ENCODE data around the gene FHL2.

FHL2 gene

DNA sequence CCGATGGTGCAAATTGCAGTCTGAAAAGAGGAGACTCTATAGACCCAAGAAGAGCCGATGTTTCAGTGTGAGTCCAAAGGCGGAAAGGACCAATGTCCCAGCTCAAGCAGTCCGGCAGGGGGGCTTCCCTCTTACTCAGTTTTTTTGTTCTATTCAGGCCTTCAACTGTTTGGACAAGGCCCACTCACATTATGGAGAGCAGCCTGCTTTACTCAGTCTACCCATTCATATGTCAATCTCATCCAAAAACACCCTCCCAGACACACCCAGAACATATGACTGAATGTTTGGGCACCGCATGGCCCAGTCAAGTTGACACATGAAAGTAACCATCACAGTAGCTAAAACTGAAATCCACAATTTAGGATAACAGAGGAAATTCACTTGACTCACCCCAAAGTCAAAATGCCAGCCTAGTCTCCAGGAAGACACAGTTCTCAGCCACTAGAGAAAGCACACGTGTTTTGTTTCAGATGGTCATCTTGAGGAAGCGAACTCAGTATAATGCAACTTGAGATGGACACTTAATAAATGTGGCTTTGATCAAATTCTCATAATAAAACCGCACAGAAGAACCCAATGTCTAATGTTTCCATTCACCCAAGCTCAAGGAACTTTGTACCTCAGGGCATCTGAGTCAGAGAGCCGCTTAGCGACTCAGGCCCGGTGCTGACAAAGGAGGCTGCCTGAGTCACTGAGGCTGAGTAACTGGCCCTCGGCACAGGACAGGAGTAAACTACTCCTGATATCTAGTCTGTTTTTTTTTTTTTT is 2.4 kb downstream of the FHL2 start:
- peak; percentile 42 for DNase-seq

DNA sequence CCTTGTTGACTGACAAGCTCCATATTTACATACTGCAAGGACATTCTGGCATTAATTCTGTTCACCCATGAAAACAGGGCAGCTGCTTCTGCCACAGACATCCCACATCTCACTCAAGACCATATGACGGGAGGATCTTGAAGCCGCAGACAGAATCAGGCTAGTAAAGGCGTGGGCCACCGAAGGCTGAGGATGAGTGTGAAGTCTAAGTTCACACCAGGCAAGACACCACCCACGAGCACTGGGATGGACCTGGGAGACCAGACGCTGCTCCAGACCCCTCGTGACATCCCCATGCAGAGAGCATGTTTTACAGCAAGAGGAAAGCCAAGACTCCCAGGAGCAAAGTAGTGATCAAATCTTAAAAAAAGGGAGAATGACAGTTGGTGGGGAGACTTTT is 3.2 kb downstream of the FHL2 start:
- no peak for DNase-seq

DNA sequence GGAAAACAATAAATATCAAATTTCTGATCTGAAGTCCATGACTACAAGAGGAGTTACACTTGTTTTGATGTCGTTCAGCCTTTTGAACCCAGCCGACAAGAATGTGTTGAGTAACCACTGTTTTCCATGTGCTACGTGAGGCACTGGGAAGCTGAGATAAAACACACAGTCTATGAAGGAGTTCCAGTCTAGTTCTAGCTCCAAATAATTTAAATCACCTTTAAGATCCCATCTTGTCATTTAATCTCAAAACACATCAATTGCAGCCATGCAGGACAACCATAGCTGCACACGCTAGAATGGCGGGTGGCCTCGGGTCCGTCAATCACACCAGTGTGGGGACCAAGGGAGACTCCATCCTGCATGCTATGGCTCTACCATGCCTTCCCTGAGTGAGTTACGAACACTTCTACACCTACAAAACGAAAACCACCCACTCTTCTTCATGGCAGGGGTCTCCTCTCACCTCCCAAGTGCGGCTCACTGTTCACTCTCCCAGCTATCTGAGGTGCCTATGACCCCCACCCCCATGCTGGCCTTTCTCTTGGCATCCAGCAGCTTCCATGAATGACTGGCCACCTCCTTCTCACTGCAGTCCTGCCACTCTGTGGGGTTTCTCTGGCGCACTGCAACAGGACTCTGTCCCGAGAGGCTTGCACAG is 3.8 kb downstream of the FHL2 start:
- no peak for DNase-seq

DNA sequence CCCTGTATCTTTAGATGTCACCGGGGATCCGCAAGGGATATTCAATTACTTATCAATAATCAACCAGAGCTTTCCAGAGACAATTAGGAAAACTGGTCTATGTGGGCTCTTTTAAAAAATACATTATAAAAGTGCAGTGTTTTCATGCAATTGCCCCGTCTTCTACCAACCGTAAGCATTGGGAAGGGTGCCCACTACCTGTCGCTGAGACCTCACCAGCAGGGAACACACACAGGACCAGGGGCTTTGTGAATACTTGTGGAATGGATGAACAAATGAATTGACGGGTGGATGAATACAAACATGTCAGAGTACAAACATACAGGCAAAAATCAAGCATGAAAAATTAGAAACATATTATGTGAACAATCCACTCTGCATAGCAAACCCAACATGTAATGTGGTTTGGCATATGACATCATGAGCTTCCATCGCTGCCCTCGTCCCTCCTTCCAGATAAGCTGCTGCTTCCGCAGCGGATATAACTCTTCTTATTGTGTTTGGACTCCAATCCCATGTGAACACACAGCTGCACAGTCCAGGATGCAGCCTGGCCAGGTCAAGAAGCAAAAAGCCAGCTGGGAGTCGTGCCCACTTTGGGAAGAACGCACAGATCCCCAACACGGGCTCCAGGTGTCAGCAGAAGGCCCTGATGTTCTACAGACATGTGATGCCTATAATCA is 5.3 kb downstream of the FHL2 start:
- no peak for DNase-seq

DNA sequence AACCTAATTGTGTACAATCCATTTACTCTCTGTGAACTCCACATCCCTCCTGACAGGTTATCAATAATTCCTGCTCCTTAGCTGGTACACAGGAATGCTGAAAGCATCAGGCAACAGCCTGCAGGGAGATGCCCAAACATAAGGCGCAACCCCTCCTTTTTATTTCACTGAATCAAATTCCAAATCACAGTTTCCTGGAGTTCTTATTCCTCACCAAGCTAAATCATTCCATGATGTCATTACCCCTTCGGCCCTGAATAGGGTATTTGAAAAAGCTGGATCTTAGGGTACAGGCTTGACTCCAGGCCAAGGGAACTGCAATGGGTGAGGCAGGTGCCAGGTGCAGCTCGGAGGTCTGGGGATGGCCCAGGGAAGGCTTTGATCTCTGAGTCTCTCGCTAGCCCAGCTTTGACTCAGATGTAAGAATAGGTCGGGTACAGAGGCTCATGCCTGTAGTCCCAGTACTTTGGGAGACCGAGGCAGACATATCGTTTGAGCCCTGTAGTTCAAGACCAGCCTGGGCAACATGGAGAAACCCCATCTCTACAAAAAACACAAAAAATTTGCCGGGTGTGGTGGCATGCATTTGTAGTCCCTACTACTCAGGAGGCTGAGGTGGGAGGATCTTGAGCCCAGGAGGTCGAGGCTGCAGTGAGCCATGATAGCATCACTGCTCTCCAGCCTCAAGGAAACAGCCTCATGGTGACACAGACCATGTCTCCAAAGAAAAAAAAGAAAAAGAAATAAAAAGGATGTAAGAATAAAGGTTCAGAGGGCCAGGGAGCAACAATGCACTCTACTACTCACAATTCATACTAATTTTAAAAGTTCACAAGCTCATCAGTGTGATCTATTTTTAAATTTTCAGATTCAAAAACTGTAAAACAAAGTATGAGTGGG is 6.8 kb downstream of the FHL2 start:
- DNase-seq = no peak

DNA sequence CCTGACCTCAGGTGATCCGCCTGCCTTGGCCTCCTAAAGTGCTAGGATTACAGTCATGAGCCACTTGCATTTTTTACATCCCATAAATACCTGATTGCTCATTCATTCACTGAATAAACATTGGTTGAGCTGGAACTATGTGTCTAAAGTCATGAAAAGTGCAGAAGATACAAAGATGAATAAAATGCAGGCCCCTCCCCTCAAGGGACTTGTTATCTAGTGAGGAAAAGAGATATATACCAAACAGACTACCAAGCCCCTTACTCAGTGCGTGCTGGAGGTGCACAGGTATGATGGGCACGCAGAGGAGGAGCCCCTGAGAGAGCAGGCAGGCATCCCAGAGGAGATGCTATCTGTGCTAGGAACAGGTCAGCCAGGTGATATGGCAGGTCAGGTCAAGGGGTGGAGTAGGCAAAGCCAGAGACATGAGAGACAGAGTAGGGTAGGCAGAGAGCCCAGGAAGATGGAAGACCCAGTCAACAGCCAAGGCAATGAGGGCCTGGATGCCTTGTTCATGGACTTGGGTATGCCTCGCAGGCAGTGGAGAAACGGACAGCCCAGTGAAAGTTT is 7.7 kb downstream of the FHL2 start:
- no peak for DNase-seq

DNA sequence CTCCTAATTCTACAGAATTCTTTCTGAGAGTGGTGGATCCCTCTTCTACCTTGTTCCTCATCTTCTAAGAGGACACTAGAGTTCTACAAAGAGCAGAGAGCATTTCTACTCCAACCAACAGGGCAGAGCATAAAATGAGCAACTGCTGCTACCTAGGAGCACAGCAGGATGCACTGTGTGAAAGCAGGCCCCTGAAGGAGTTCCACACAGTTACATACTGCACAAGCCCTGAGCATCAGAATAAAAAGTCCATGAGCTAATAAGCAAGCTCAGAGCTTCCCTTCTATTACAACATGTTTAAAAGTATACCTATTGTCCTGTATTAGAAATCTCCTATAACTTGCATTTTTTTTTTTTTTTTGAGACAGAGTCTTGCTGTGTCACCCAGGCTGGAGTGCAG is 8.4 kb downstream of the FHL2 start:
- no peak for DNase-seq

DNA sequence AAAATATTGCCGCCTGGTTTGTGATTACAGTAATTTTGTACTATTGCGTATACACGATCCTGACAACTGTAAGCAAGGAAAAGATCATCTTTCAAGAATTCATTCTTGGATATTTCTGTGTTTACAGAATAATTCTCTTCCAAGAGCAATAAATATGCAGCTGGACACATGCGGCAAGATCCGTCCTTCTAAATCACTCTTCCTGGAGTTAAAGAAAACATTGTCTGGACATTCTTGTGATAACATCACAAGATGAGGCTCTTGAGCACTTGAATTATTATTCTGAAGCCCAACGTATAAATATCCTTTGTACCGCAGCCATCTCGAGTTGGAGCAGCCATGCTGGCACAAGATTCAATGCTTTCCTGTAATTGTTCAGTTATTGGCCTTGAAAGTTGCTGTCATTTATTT is 9.9 kb downstream of the FHL2 start:
- no peak for DNase-seq

DNA sequence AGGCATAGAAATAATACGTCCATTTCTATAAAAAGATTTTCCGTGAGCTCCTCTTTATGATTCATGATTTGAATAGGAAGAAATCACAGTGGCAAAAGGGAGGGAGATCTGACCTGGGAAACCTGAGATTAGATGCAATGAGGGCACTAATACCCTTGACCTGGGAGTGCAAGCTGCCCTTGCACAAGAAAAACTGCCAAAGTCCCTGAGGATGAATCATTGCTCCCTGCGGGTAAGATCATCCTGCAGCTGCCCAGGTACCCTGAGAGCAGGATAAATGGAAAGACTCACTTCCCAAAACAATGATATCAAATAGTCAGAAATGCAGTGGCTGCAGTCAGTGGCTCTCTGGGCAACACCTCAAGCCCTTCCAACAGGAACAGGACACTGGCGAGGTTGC is 11.6 kb downstream of the FHL2 start:
- no peak for DNase-seq

DNA sequence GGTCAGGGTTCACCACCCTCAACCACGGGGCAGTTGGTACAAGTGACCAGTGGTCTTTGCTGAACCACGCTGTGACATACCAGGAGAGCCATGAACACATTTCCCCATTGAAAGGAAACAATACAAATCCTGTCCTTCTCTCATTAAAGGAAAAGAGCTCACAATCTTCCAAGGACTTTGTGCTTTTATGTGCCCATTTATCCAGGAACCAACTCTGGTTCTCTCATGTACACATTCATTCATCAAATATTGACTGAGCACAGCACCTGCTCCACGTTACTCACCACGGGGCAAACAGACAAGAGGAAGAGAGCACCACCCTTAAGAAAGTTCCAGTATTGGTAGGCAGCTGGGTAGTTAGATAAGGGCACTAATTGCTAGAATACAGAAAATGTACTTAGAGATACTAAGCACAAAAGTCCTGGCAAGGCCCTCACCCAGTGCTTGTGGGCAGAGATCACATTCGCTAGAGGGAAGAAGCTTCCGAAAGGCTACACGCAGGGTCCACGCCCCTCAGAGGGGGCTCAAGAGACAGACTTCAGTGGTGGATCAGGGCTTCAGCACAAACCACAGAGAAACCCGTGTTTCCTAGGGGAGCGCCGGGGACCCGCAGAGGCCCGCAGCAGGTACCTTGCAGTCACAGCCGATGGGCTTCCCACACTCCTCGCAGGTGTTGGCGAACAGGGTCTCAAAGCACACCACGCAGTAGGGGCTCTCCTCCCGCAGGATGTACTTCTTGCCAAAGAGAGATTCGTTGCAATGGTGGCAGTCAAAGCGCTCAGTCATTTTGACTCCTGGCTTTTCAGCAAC is 12.9 kb downstream of the FHL2 start:
- DNase-seq = no peak

DNA sequence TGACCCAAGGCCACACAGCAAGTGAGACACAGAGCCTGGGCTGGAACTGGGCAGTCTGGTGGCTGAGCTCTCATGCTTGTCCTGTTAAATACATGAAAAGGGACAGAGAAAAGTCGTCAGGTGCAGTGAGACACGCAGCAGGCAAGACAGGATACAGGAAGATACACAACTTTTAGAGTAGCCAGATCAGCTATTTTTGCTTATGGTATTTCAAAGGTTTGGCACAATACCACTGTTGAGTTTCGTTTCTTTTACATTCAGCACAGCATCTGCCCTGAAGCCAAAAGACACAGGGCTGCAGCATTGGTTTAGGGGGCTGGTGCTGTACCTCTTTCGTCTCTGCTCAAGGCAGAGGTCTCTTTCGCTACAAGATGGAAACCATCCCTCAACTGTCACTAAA is 14.0 kb downstream of the FHL2 start:
- DNase-seq = no peak

DNA sequence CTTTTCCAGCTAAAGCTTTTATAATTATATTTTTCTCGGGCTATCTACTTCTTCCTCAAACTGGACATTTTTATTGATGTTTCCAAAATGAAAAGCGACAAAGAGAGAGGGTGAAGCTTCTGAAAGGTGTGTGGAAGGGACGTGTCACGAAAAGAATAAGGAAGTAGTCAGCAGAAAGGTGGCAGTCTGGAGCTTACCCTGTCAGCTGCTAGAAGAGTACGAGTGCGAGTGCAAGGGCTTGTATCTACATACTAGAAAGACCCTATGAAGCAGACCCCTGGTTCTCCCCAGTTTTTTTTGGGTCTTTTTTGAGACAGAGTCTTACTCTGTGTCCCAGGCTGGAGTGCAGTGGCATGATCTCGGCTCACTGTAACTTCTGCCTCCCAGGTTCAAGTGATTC is 14.6 kb downstream of the FHL2 start:
- DNase-seq = no peak

DNA sequence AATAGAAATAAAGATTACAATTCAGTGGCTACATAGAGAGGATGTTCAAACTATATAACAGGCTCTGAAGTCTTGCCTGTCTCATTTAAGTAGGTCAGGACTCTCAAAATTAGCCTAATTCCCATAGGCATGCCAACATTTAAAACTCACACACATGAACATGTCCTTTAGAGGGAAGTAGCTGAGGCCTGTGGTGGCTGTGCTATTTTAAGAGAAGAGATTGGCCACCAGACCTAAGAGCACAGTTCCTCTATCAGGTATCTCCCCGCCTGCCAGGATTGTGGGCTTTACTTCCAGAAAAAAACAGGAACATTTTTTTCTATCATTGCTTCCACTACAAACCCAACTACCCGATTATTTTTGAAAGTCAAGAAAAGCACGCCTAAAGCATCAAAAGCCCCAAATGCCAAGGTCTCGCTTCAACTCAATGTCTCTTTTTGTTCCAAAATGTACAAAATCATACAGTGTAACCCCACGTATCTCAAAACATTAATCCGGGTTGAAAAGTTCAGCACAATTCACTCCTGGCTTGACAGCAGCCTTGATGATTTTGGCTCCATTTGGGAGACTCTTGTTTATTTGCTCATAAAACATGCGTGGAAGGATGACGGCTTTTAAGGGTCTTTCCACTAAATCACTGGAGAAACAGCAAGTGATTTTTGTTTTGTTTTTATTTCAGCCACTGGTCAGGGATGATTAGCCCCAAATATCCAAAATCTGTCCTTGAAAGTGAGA is 15.3 kb downstream of the FHL2 start:
- DNase-seq = no peak

DNA sequence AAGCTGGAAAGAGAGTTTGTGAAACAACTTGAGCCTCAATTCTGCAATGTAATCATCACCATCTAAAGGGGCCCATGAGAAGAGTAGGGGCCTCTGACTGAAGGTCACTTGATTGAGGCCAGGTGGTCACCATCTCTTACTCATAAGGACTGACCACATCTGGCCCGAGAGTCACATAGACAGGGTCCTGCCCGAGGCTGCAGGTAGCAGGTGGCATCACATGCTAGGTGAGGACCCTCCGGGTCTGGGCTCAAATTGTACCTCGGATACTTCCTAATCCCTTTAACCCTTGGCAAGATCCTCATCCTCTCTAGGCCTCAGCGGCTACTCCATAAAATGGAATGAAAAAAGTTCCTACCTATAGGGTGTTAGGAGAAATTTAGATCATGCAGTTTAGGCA is 16.7 kb downstream of the FHL2 start:
- DNase-seq = no peak

DNA sequence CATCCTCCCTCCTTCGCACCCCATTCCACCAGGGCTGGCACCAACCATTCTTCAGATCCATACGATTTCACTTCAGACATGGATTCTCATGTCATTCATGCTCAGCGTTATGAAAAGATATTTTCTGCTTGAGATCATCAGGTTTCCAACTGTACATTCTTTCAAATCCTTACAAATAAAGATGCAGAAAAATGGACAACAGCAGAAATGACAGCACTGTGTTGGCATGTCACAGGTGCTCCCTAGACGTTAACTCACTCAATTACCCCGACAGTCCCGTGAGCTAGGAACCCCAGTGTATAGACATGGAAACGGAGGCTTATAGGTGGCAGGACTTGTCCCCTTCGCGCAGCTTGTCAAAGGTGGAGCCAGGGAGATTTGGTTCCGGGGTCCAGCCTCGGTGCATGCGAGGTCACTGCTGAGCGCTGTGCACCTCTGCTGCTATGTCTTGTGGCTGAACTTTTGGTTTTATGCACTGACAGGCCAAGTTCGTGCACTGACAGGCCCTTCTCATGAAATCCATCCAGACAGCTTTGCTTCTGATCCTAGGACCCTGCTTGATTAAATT is 17.7 kb downstream of the FHL2 start:
- no peak for DNase-seq

DNA sequence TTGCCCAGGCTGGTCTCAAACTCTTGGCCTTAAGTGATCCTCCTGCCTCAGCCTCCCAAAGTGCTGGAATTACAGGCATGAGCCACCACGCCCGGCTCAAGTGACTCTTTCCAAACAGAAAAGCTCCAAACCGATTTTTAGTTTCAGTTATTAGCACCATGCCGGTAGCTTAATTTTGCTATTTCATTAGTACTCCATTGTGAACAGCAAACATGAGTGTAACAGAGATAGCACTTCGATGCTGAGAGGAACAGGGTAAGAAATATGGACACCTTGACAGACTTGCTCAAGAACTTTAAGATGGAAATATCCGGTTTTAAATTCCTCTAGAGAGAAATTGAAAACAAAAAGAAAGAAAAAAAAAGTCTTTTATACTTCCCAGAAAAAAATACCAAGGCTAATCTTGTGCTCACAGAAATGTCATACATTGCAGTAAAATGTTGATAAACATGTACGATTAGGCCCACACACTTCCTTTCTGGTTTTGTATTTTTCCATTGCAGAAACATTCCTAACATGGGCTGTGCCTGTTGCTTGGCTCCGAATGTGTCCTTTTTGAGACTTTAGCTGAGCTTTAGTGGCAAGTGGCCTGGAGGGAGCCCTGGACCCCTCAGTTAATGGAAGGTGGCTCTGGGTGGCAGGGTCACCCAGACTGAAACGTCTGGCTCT is 18.3 kb downstream of the FHL2 start:
- DNase-seq = no peak

DNA sequence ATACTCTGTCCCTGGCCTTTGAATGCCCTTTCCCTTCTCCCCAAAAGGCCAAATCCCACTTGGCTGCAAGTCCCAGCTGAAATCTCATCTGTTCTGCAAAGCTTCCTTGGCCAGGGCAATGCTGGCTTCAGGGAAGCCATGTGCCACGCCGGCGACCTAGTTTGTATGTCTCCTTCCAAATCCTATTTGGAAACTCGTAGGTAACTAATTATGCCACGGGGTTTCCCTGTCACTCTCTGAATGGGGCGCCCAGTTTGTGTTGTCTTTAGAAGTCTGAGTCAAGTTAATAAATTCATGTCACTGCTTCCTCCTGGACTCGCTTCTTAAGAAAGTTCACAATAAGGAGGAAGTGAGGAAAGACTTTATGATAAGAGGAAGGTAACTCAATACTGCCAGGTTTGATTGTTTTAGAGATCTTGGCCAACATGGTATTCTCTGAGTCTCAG is 19.1 kb downstream of the FHL2 start:
- no peak for DNase-seq

DNA sequence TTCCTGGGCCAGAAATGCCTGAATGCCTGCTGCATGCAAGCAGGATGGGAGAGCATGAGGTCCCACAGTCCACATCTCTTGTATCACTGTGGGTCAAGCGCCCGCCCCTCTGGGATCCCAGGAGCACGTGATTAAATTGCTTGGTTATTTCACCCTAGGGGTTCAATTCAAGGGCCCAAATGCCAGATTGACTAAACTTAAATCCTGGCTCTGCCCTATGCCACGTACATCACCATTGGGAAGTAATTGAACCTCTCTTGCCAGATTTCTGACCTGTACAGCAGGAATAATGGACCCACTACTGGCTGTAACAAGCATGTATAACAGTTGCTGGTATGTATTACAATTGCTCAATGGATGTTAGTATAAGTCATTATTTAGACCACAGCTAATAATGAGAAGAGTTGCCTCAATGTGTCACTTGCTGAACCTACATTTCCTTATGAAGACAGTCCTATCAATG is 19.9 kb downstream of the FHL2 start:
- DNase-seq = no peak

DNA sequence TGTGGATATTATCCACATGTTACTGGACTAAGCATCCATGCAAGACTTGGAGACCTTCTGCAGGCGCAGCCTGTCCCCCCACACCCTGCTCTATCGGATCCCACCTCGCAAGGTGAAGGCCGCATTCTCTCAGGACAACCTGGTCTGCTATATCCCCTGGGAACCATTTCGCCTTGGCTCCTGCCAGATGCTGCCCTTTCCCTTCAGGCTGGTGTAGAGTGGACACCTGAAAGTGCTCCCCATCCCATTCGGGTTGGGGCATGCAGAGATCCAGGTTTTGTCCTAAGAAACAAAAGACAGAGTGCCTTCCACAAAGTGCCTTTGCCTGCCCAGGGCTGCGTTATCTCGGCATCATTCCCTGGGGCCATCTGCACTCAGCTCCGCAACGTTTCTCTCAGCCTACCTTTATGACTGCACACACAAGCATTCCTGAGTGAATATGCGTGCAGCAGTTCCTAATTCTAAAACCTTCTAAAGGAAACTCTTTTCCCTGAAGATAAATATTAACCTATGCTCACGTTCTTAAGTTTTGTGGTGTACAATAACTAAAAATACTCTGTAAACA is 20.5 kb downstream of the FHL2 start:
- no peak for DNase-seq

DNA sequence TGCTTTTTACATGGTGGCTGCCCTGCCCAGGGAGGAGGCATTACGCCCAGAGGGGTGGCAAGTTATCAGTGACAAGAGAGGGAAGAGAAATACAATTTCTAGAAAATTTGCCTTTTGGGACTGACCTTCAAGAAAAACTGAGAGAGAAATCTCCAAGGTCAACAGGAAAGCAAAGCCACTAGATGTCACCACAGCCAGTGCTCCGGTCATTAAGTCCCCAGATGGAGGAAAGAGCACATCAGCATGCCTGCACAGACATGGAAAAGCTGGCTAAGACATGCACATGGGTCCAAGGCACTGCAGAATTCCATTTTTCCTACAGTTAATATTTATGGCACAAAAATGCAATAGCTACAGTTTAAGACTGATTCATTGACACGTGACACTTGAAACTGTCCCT is 21.0 kb downstream of the FHL2 start:
- no peak for DNase-seq

All from activated naive CD4-positive, alpha-beta T cell treated with Interleukin-2 at 50 U/mL for 16 hours (primary cell).